KMS-11 (cell line): ENCODE data around the gene EIF4E.
A peak's percentile ranks its signal among the peaks of the same experiment; 100 is the strongest.

Experiments
- H2AFZ ChIP-seq: fragments of 200-600 bp; sonication (generic); 2 replicates; pipeline ENCODE4 v1.6.1; 2016; ENCODE audit warnings: antibody characterized with exemption, mixed run types, low read depth
- H3K27ac ChIP-seq: fragments of 200-600 bp; sonication (generic); 2 replicates; pipeline ENCODE4 v1.6.1; 2016; ENCODE audit warnings: mild to moderate bottlenecking, mixed run types
- H3K27me3 ChIP-seq: fragments of 200-600 bp; sonication (generic); 2 replicates; pipeline ENCODE4 v1.6.1; 2017; ENCODE audit warnings: mild to moderate bottlenecking, low read depth, mixed run types, moderate library complexity; ENCODE audit not compliant: insufficient read depth
- H3K36me3 ChIP-seq: fragments of 200-600 bp; sonication (generic); 2 replicates; pipeline ENCODE4 v1.6.1; 2017; ENCODE audit warnings: mild to moderate bottlenecking, mixed run types; ENCODE audit not compliant: insufficient read depth
- H3K4me1 ChIP-seq: fragments of 200-600 bp; sonication (generic); 2 replicates; pipeline ENCODE4 v1.6.1; 2016; ENCODE audit warnings: mild to moderate bottlenecking, low read depth, mixed run types; ENCODE audit not compliant: poor library complexity, severe bottlenecking
- H3K4me2 ChIP-seq: fragments of 200-600 bp; sonication (generic); 2 replicates; pipeline ENCODE4 v1.7.0; 2016; ENCODE audit warnings: mild to moderate bottlenecking, mixed run types
- H3K4me3 ChIP-seq: fragments of 200-600 bp; sonication (generic); IDR thresholded peaks from 2 replicates; pipeline ENCODE4 v1.6.1; 2017; ENCODE audit warnings: low read depth, low read length, mixed read lengths; ENCODE audit not compliant: insufficient read depth
- H3K79me2 ChIP-seq: fragments of 200-600 bp; sonication (generic); 2 replicates; pipeline ENCODE4 v1.6.1; 2016; ENCODE audit warnings: low read depth, mixed run types; ENCODE audit not compliant: insufficient read depth
- H3K9ac ChIP-seq: fragments of 200-600 bp; sonication (generic); 2 replicates; pipeline ENCODE4 v1.6.1; 2016; ENCODE audit warnings: mild to moderate bottlenecking, mixed run types
- H4K20me1 ChIP-seq: fragments of 200-600 bp; sonication (generic); 2 replicates; pipeline ENCODE4 v1.6.1; 2016; ENCODE audit warnings: mild to moderate bottlenecking, mixed run types; ENCODE audit not compliant: insufficient read depth
- CTCF ChIP-seq: fragments of 200-600 bp; sonication (generic); conservative IDR thresholded peaks from 2 replicates; pipeline ENCODE4 v1.6.1; 2017; ENCODE audit warnings: low read depth, mild to moderate bottlenecking, antibody characterized with exemption, low read length, moderate library complexity, mixed read lengths

The EIF4E gene

GRCh38 chr4:98946359-98946758 is 17.4 kb upstream of the EIF4E start:
- Histone ChIP-seq H3K4me2 (no peak overlapping the region), H3K4me1 (no peaks in the 10 kb centered on the region), H4K20me1 (no peaks in the 10 kb centered on the region; the same call in 1 of the 2 replicates), H3K36me3 (no peaks in the 10 kb centered on the region), H3K9ac (no peak overlapping the region), H3K27me3 (no peaks in the 10 kb centered on the region), H3K79me2 (no peaks in the 10 kb centered on the region), H2AFZ (no peak overlapping the region), H3K27ac (no peak overlapping the region), H3K4me3 (no peak overlapping the region)
- TF ChIP-seq CTCF, result no peak

- no peak overlapping the region for H3K9ac ChIP-seq
- H3K4me2 ChIP-seq, result no peak overlapping the region
- no peaks in the 10 kb centered on the region for H3K79me2 ChIP-seq
- H3K27me3 ChIP-seq, result no peaks in the 10 kb centered on the region
- no peaks in the 10 kb centered on the region for H3K36me3 ChIP-seq
- H3K4me3 ChIP-seq, result no peak overlapping the region
- no peak overlapping the region for H2AFZ ChIP-seq
- TF ChIP-seq CTCF, result no peak
- no peaks in the 10 kb centered on the region for H3K4me1 ChIP-seq
- H3K27ac ChIP-seq, result no peak overlapping the region
- H4K20me1 ChIP-seq, result no peaks in the 10 kb centered on the region; the same call in 1 of the 2 replicates
Measured at GRCh38 chr4:98945297-98945850, 16.4 kb upstream of the EIF4E start.

- Histone ChIP-seq H3K4me2 (no peak overlapping the region), H3K79me2 (no peaks in the 10 kb centered on the region), H3K9ac (no peak overlapping the region), H3K27ac (no peak overlapping the region), H4K20me1 (no peaks in the 10 kb centered on the region), H3K4me1 (no peaks in the 10 kb centered on the region), H3K36me3 (no peaks in the 10 kb centered on the region), H3K4me3 (no peak overlapping the region), H3K27me3 (no peaks in the 10 kb centered on the region), H2AFZ (no peak overlapping the region)
- peak; percentile 88 for TF ChIP-seq CTCF
Measured at GRCh38 chr4:98939892-98940298, 11.0 kb upstream of the EIF4E start.

GRCh38 chr4:98939438-98939837 is 10.5 kb upstream of the EIF4E start:
- Histone ChIP-seq H3K36me3 (no peaks in the 10 kb centered on the region), H3K27me3 (no peaks in the 10 kb centered on the region), H3K27ac (no peak overlapping the region), H3K4me3 (no peak overlapping the region), H2AFZ (no peak overlapping the region), H4K20me1 (no peaks in the 10 kb centered on the region), H3K4me2 (no peak overlapping the region), H3K4me1 (no peaks in the 10 kb centered on the region), H3K9ac (no peak overlapping the region), H3K79me2 (no peaks in the 10 kb centered on the region)
- no peak for TF ChIP-seq CTCF
